AG10803 (cell line): ENCODE data around the gene WWOX.

Source experiments
- DNase-seq: peaks from one replicate; pipeline ENCODE4 v3.0.0; 2010; ENCODE audit warnings: low read depth
- H3K4me3 ChIP-seq: 2 replicates; pipeline ENCODE4 v1.5.1; 2011; ENCODE audit warnings: mild to moderate bottlenecking, low read length, control low read depth
- TF ChIP-seq, protein P1 (sequence below): conservative IDR thresholded peaks from 2 replicates; pipeline ENCODE4 v1.5.1; 2011; ENCODE audit warnings: mild to moderate bottlenecking, low read length, control low read depth, inconsistent platforms

Gene WWOX

DNA sequence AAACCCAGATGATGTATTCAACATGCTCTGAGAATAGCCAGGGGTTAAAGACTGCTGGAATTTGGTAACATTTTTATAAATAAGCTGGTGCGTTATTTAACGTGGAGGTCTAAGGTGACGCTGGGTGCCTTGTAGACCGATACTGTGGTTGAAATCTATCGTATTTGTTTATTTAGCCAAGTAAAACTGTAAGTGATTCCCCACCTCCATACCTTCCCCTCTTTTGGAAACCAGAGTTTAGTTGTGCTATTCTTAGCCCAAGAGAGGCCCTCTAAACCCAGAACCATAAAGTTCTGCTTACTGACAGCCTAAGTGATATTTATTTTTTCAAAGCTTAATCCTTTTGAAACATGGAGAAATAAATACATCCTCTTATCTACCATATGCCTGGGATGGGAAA, 744.5 kb downstream of the WWOX start:
- H3K4me3 ChIP-seq = no peak overlapping the region
- TF ChIP-seq, protein P1, sequence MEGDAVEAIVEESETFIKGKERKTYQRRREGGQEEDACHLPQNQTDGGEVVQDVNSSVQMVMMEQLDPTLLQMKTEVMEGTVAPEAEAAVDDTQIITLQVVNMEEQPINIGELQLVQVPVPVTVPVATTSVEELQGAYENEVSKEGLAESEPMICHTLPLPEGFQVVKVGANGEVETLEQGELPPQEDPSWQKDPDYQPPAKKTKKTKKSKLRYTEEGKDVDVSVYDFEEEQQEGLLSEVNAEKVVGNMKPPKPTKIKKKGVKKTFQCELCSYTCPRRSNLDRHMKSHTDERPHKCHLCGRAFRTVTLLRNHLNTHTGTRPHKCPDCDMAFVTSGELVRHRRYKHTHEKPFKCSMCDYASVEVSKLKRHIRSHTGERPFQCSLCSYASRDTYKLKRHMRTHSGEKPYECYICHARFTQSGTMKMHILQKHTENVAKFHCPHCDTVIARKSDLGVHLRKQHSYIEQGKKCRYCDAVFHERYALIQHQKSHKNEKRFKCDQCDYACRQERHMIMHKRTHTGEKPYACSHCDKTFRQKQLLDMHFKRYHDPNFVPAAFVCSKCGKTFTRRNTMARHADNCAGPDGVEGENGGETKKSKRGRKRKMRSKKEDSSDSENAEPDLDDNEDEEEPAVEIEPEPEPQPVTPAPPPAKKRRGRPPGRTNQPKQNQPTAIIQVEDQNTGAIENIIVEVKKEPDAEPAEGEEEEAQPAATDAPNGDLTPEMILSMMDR = no peak
- DNase-seq = no peak

DNA sequence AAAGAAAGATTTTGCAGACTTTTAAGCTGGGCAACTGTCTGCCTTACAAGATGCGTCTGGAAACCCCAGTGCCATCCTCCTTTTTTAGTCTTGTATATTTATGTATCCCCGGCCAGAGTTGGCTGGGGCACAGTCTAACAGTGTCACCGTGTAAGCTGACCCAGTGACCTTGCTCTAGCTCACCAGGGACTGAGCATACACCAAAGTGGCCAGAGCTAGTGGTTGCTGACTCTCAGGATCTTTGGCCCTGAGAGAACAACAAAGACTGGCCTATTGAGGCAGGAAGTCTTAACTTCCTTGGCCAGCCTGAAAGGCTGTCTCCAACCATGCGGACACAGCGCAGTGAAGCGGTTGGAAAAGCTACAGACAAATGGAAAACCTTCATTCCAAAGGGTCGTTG, 745.2 kb downstream of the WWOX start:
- TF ChIP-seq, protein P1 = no peak
- no peak for DNase-seq
- H3K4me3 ChIP-seq = no peak overlapping the region

GRCh38 chr16:78851266-78851665, 751.8 kb downstream of the WWOX start:
- H3K4me3 ChIP-seq = no peak overlapping the region
- TF ChIP-seq, protein P1 = no peak
- DNase-seq = no peak

GRCh38 chr16:78852081-78852635, 752.7 kb downstream of the WWOX start:
- DNase-seq = no peak
- TF ChIP-seq, protein P1 = no peak
- no peak overlapping the region for H3K4me3 ChIP-seq

DNA sequence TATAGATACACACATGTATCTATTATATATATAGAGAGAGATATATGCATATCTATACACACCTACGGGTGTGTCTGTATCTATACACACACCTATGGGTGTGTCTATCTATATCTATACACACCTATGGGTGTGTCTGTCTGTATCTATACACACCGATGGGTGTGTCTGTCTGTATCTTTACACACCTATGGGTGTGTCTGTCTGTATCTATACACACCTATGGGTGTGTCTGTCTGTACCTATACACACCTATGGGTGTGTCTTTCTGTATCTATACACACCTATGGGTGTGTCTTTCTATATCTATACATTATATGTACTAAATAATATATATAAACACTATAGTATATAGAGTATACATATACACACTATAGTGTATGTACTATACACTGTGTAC, 762.6 kb downstream of the WWOX start:
- TF ChIP-seq, protein P1 = no peak
- no peak for DNase-seq
- H3K4me3 ChIP-seq = no peak overlapping the region

- TF ChIP-seq, protein P1 = no peak
- DNase-seq = no peak
- no peak overlapping the region for H3K4me3 ChIP-seq
These were observed 767.1 kb downstream of the WWOX start for GRCh38 chr16:78866521-78866920.

DNA sequence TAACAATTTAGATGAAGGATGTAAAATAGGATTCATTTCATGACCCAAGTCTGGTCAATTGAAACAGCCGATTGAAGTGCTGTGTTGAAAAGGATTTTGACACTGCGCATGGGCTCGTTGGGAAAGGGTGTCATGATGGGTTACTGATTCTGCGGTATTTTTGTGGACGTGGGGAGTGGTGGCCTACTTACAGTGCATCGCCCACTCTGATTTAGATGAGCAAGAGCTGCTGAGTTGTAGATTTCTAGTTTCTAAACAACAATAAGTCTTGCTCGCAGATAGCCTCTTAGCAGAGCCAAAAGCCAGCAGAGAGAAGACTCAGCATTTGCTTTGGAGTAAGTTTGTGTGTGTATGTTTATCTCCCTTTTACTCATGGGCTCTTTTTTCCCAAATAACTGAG, 770.0 kb downstream of the WWOX start:
- TF ChIP-seq, protein P1 = no peak
- DNase-seq = no peak
- H3K4me3 ChIP-seq = no peak overlapping the region
